Fibroblast of skin of scalp (primary cell): ENCODE data around the gene CLK4.

Source experiments
- DNase-seq: peaks from one replicate; pipeline ENCODE4 v3.0.0-alpha.2; 2013

CLK4 gene

GRCh38 chr5:178587763-178588611, 38.9 kb downstream of the CLK4 start:
- DNase-seq: no peak

- DNase-seq: no peak
Observed at GRCh38 chr5:178586396-178586795, 40.5 kb downstream of the CLK4 start.

- peak; percentile 44 for DNase-seq
Observed at GRCh38 chr5:178585421-178585820, 41.4 kb downstream of the CLK4 start.

- no peak for DNase-seq
Observed at GRCh38 chr5:178583279-178583678, 43.6 kb downstream of the CLK4 start.

GRCh38 chr5:178582291-178582690, 44.6 kb downstream of the CLK4 start:
- DNase-seq: no peak

GRCh38 chr5:178581621-178582020, 45.2 kb downstream of the CLK4 start:
- no peak for DNase-seq

GRCh38 chr5:178580271-178580955, 46.4 kb downstream of the CLK4 start:
- DNase-seq: no peak

GRCh38 chr5:178577944-178578343, 48.9 kb downstream of the CLK4 start:
- DNase-seq: no peak

- no peak for DNase-seq
Observed at GRCh38 chr5:178577376-178577839, 49.4 kb downstream of the CLK4 start.

GRCh38 chr5:178576591-178577351, 50.1 kb downstream of the CLK4 start:
- DNase-seq: no peak

- DNase-seq: no peak
Observed at GRCh38 chr5:178573216-178573615, 53.6 kb downstream of the CLK4 start.

- DNase-seq: no peak
Observed at GRCh38 chr5:178572617-178573016, 54.2 kb downstream of the CLK4 start.

GRCh38 chr5:178569485-178569884, 57.4 kb downstream of the CLK4 start:
- no peak for DNase-seq

GRCh38 chr5:178564811-178565550, 61.9 kb downstream of the CLK4 start:
- DNase-seq: peak; percentile 73

GRCh38 chr5:178564397-178564796, 62.5 kb downstream of the CLK4 start:
- no peak for DNase-seq

- no peak for DNase-seq
Observed at GRCh38 chr5:178563621-178564020, 63.2 kb downstream of the CLK4 start.

- DNase-seq: no peak
Observed at GRCh38 chr5:178561746-178562264, 65.0 kb downstream of the CLK4 start.

- DNase-seq: no peak
Observed at GRCh38 chr5:178560911-178561310, 65.9 kb downstream of the CLK4 start.

- DNase-seq: no peak
Observed at GRCh38 chr5:178557416-178557815, 69.4 kb downstream of the CLK4 start.

GRCh38 chr5:178555771-178556211, 71.1 kb downstream of the CLK4 start:
- DNase-seq: no peak

GRCh38 chr5:178555005-178555404, 71.8 kb downstream of the CLK4 start:
- DNase-seq: no peak

GRCh38 chr5:178554311-178554710, 72.5 kb downstream of the CLK4 start:
- DNase-seq: no peak
